GM13976 (cell line): Measurements from ENCODE around the gene FBLN5.

Source experiments
- DNase-seq: peaks from one replicate; pipeline ENCODE4 v3.0.0; 2012; ENCODE audit warnings: low spot score
- CTCF ChIP-seq: IDR thresholded peaks from 2 replicates; pipeline ENCODE4 v1.5.1; 2012; ENCODE audit warnings: borderline replicate concordance, mild to moderate bottlenecking; ENCODE audit not compliant: insufficient read depth; ENCODE audit errors: extremely low read depth, missing control alignments, control extremely low read depth
- in situ Hi-C: fragments of 300-500 bp; cut with MboI; formaldehyde crosslinking; loops from one replicate; pipeline ENCODE4 v1.12.0; 2022; ENCODE audit warnings: low sequenced_read_pairs, mixed read lengths, inconsistent platforms; ENCODE audit not compliant: unreplicated experiment

Gene FBLN5

DNA sequence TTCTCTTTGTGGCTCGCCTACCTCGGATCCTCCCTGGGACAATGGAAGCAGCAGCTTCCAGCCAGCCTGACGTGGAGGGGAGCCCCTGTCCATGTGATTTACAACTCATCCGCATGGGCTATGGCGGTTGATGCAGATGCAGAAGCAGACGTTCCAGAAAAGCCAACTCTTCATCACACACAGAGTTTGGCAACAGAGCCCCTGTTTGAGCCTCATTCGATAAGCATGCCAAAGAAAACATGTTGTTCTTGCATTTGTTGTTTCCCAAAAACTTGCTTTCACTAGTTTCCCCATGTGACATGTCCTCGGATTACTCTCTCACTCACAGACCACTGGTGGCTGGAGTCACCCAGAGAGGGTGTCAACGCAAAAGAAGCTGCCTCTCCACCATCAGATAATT is 63.7 kb downstream of the FBLN5 start:
- in situ Hi-C loops = no loop called here
- DNase-seq = no peak
- TF ChIP-seq CTCF = no peak

GRCh38 chr14:91882776-91883175 is 64.7 kb downstream of the FBLN5 start:
- in situ Hi-C loops = no loop called here
- no peak for DNase-seq
- no peak for TF ChIP-seq CTCF

GRCh38 chr14:91882369-91882768 is 65.1 kb downstream of the FBLN5 start:
- DNase-seq = no peak
- no peak for TF ChIP-seq CTCF
- in situ Hi-C loops = no loop called here

DNA sequence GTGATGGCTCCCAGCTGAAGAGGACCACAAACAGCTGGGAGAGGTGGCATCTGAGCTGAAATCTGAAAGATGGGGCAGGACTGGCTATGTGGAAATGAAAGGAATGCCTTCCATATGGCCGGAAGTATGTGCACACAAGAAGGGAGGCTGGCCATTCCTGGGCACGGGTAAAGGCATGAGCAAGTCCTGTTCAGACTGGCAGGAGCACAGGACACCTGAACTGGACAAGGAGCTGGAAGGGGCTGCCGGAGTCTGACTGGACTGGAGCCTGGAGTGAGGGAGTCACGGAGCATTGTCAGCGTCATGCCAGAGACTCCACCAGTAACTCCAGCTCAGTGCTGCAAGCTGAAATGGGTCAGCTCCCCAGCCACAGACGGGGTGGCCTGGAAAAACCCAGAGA is 68.3 kb downstream of the FBLN5 start:
- no peak for TF ChIP-seq CTCF
- no peak for DNase-seq
- in situ Hi-C loops = no loop called here

DNA sequence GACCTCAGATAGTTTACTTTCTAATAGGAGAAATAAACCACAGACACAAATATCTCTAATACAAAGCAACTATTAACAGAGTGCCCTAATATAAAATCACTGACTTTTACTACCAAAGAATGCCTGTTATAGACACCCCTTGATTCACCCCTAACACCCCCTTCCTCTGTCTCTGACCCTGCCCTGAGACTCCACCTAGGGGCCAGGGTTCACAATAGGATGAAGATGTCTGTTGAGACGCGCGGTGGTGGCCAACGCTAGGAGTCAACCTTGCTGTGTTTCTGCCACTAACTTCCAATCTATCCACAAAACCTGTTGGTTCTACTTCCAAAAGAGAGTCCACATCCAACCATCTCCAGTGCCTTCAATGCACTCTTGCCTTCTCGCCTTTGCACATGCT is 69.2 kb downstream of the FBLN5 start:
- in situ Hi-C loops = no loop called here
- no peak for TF ChIP-seq CTCF
- DNase-seq = no peak

GRCh38 chr14:91877376-91877915 is 70.0 kb downstream of the FBLN5 start:
- DNase-seq = no peak
- in situ Hi-C loops = no loop called here
- no peak for TF ChIP-seq CTCF

DNA sequence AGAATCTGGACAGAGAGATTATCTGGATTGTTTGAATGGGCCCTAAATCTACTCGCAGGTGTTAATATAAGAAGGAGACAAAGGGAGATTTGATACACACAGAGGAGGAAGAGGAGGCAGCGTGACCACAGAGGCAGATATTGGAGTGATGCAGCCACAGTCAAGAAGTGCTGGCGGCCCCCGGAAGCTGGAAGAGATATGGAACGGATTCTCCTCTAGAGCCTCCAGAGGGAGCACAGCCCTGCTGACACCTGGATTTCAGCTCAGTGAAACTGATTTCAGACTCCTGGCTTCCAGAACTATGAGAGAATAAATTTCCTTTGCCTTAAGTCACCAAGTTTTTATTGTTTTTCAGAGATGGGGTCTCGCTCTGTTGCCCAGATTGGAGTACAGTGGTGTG is 71.0 kb downstream of the FBLN5 start:
- in situ Hi-C loops = no loop called here
- no peak for TF ChIP-seq CTCF
- DNase-seq = no peak
